SU-DHL-6 (cell line): Measurements from ENCODE around the gene PDE4D.

ENCODE experiments used
- EZH2phosphoT487 ChIP-seq: fragments of 200-600 bp; sonication (generic), shearing (Covaris generic); conservative IDR thresholded peaks from 2 replicates; pipeline ENCODE4 v1.6.1; 2018; ENCODE audit warnings: mild to moderate bottlenecking, antibody characterized with exemption, low read length, moderate library complexity, mixed read lengths
- TF ChIP-seq, protein P1 (sequence below): fragments of 200-600 bp; sonication (generic); IDR thresholded peaks from one replicate; pipeline ENCODE4 v1.5.1; 2017; ENCODE audit warnings: antibody characterized with exemption, mild to moderate bottlenecking, low read length, moderate library complexity; ENCODE audit not compliant: insufficient read depth, poor library complexity, severe bottlenecking

DNA sequence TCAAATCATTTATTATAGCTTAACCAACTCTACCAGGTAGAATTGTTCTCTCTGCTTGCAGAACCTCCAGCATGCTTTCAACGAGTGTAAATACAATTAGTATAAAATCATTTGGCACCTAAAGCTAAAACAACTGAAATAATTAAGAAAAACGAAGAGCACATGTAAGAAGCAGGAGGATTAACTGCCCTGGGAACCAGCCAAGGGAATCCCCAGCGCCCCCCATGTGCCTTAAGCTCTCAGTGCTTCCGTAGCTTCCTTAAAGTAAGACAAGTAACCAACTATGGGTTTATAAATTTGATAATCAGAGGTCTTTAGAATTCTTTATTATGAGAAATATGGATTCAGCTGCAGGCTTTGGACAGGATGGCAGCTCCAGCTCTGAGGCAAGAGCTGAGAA, 908.2 kb downstream of the PDE4D start:
- TF ChIP-seq, protein P1, sequence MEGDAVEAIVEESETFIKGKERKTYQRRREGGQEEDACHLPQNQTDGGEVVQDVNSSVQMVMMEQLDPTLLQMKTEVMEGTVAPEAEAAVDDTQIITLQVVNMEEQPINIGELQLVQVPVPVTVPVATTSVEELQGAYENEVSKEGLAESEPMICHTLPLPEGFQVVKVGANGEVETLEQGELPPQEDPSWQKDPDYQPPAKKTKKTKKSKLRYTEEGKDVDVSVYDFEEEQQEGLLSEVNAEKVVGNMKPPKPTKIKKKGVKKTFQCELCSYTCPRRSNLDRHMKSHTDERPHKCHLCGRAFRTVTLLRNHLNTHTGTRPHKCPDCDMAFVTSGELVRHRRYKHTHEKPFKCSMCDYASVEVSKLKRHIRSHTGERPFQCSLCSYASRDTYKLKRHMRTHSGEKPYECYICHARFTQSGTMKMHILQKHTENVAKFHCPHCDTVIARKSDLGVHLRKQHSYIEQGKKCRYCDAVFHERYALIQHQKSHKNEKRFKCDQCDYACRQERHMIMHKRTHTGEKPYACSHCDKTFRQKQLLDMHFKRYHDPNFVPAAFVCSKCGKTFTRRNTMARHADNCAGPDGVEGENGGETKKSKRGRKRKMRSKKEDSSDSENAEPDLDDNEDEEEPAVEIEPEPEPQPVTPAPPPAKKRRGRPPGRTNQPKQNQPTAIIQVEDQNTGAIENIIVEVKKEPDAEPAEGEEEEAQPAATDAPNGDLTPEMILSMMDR, result no peak
- no peak for TF ChIP-seq EZH2phosphoT487
